CD4-positive, alpha-beta memory T cell (primary cell): ENCODE data around the gene ZNF618. TPM values are rescaled to one million over a fixed set of nuclear protein-coding genes. Genes with fewer than 3 reads are reported as not detected.

Experiments used
- CTCF ChIA-PET: fragments of 350-600 bp; sonication (Branson Sonifier 250); formaldehyde crosslinking; loops from one replicate; lab custom pipeline; 2021; ENCODE audit warnings: inconsistent platforms; ENCODE audit not compliant: partially characterized antibody; lab: Charles Lee
- POLR2A ChIA-PET: fragments of 350-600 bp; sonication (Branson Sonifier 250); formaldehyde crosslinking; loops from one replicate; lab custom pipeline; 2021; ENCODE audit not compliant: partially characterized antibody; lab: Charles Lee
- DNase-seq, 5 donors: peaks; one replicate each; pipeline versions ENCODE4 v3.0.0 to v3.0.0-alpha.2; 2020 to 2022; ENCODE audit warnings: mixed read lengths in 1 of 5
- H3K27ac ChIP-seq: one replicate; pipeline ENCODE4 v1.7.0; 2013; ENCODE audit warnings: low read depth, low read length
- H3K27me3 ChIP-seq: 2 replicates; pipeline ENCODE4 v1.7.0; 2013; ENCODE audit warnings: mild to moderate bottlenecking, low read length, moderate library complexity; ENCODE audit not compliant: insufficient read depth
- H3K36me3 ChIP-seq: 2 replicates; pipeline ENCODE4 v1.7.0; 2013; ENCODE audit warnings: mild to moderate bottlenecking, low read length, moderate library complexity; ENCODE audit not compliant: insufficient read depth
- H3K4me1 ChIP-seq: 2 replicates; pipeline ENCODE4 v1.7.0; 2013; ENCODE audit warnings: mild to moderate bottlenecking, low read length, moderate library complexity; ENCODE audit not compliant: insufficient read depth
- H3K4me3 ChIP-seq, 2 donors: one replicate each; pipeline ENCODE4 v1.7.0; 2013; ENCODE audit warnings: low read length in 2 of 2, mild to moderate bottlenecking in 1 of 2
- H3K9me3 ChIP-seq, 2 donors: one replicate each; pipeline ENCODE4 v1.7.0; 2013; ENCODE audit warnings: low read length in 2 of 2, control low read depth in 1 of 2; ENCODE audit not compliant: control insufficient read depth in 1 of 2
- H3K27ac Mint-ChIP-seq, 7 donors: one replicate each; pipeline ENCODE4 v1.8.0; 2020 to 2021; ENCODE audit warnings: mixed read lengths in 7 of 7, mild to moderate bottlenecking in 6 of 7, inconsistent platforms in 3 of 7, moderate library complexity in 3 of 7
- H3K27me3 Mint-ChIP-seq, 2 donors: one replicate each; pipeline ENCODE4 v1.8.0; 2020 to 2021; ENCODE audit warnings: mixed read lengths in 2 of 2
- H3K36me3 Mint-ChIP-seq, 2 donors: one replicate each; pipeline ENCODE4 v1.8.0; 2020 to 2021; ENCODE audit warnings: mixed read lengths in 2 of 2, inconsistent platforms in 1 of 2, mild to moderate bottlenecking in 1 of 2
- H3K4me1 Mint-ChIP-seq, 4 donors: one replicate each; pipeline ENCODE4 v1.8.0; 2020 to 2021; ENCODE audit warnings: mixed read lengths in 4 of 4, mild to moderate bottlenecking in 1 of 4
- H3K4me3 Mint-ChIP-seq, 8 donors: one replicate each; pipeline ENCODE4 v1.8.0; 2020 to 2021; ENCODE audit warnings: mixed read lengths in 8 of 8, mild to moderate bottlenecking in 7 of 8, moderate library complexity in 6 of 8, inconsistent platforms in 3 of 8
- H3K9me3 Mint-ChIP-seq, 8 donors: one replicate each; pipeline ENCODE4 v1.8.0; 2020 to 2021; ENCODE audit warnings: mixed read lengths in 8 of 8, mild to moderate bottlenecking in 5 of 8, inconsistent platforms in 3 of 8, moderate library complexity in 1 of 8
- intact Hi-C: fragments of 100-400 bp; cut with micrococcal nuclease; formaldehyde crosslinking; loops from one replicate; pipeline ENCODE4 v1.15.1; 2023
- polyA plus RNA-seq, 2 donors: library from polyadenylated mRNA; unstranded; fragments of 300-500 nt; fragmentation: Illumina TruSeq; gene quantifications; one replicate each; pipeline ENCODE4 v1.2.3, GENCODE V29; 2021
- total RNA-seq, 2 experiments: library from RNA; stranded (reverse); gene quantifications; one replicate each; pipeline ENCODE4 v1.2.3, GENCODE V29; 2021

ZNF618 gene
- total and polyA plus RNA-seq, 4 experiments from 2014 or later = 0.79 to 1.7 (median 0.80) TPM; not detected in 1

- no peak overlapping the region for H3K27ac Mint-ChIP-seq
- Histone ChIP-seq H3K27me3 (no peaks in the 10 kb centered on the region), H3K4me3 (no peak overlapping the region), H3K36me3 (no peaks in the 10 kb centered on the region), H3K9me3 (no peaks in the 10 kb centered on the region), H3K27ac (no peak overlapping the region), H3K4me1 (no peaks in the 10 kb centered on the region)
- no peaks in the 10 kb centered on the region for H3K4me1 Mint-ChIP-seq
- H3K36me3 Mint-ChIP-seq = peaks cover 0 to 3% of the 10 kb centered on the region in 2 donors
- no peak overlapping the region for H3K4me3 Mint-ChIP-seq
- ChIA-PET CTCF (no interaction called here), POLR2A (no interaction called here)
- intact Hi-C loops = no loop called here
- peaks cover 0 to 2% (median 0%) of the 10 kb centered on the region in 8 donors for H3K9me3 Mint-ChIP-seq
- peaks cover 0 to 4% of the 10 kb centered on the region in 2 donors for H3K27me3 Mint-ChIP-seq
- no peak for DNase-seq
Observed at GRCh38 chr9:114046875-114047274, 170.8 kb downstream of the ZNF618 start.

- Mint-ChIP-seq H3K9me3 (peaks cover 0 to 2% (median 0%) of the 10 kb centered on the region in 8 donors), H3K4me3 (no peak overlapping the region), H3K27ac (no peak overlapping the region), H3K4me1 (no peaks in the 10 kb centered on the region), H3K27me3 (peaks cover 0 to 4% of the 10 kb centered on the region in 2 donors), H3K36me3 (peaks cover 0 to 3% of the 10 kb centered on the region in 2 donors)
- H3K27me3 ChIP-seq = no peaks in the 10 kb centered on the region
- intact Hi-C loops = no loop called here
- H3K9me3 ChIP-seq = no peaks in the 10 kb centered on the region
- H3K4me3 ChIP-seq = no peak overlapping the region
- no peak for DNase-seq
- no peaks in the 10 kb centered on the region for H3K4me1 ChIP-seq
- no peaks in the 10 kb centered on the region for H3K36me3 ChIP-seq
- POLR2A ChIA-PET = no interaction called here
- CTCF ChIA-PET = no interaction called here
- H3K27ac ChIP-seq = no peak overlapping the region
Observed at GRCh38 chr9:114047717-114048116, 171.6 kb downstream of the ZNF618 start.

- intact Hi-C loops = no loop called here
- no peak for DNase-seq
- Histone ChIP-seq H3K36me3 (no peaks in the 10 kb centered on the region), H3K9me3 (no peaks in the 10 kb centered on the region), H3K27ac (no peak overlapping the region), H3K4me3 (no peak overlapping the region), H3K4me1 (no peaks in the 10 kb centered on the region), H3K27me3 (no peaks in the 10 kb centered on the region)
- ChIA-PET POLR2A (no interaction called here), CTCF (no interaction called here)
- H3K27me3 Mint-ChIP-seq = peaks cover 0 to 4% of the 10 kb centered on the region in 2 donors
- no peak overlapping the region for H3K27ac Mint-ChIP-seq
- H3K4me1 Mint-ChIP-seq = no peaks in the 10 kb centered on the region
- H3K36me3 Mint-ChIP-seq = peaks cover 0 to 3% of the 10 kb centered on the region in 2 donors
- peaks cover 0 to under 1% (median 0%) of the 10 kb centered on the region in 8 donors for H3K9me3 Mint-ChIP-seq
- no peak overlapping the region for H3K4me3 Mint-ChIP-seq
Observed at GRCh38 chr9:114048533-114049415, 172.7 kb downstream of the ZNF618 start.

GRCh38 chr9:114049441-114050225 lies 173.5 kb downstream of the ZNF618 start:
- Histone ChIP-seq H3K27ac (no peak overlapping the region), H3K9me3 (no peaks in the 10 kb centered on the region), H3K36me3 (no peaks in the 10 kb centered on the region), H3K4me1 (no peaks in the 10 kb centered on the region), H3K4me3 (no peak overlapping the region), H3K27me3 (no peaks in the 10 kb centered on the region)
- Mint-ChIP-seq H3K4me3 (no peak overlapping the region), H3K9me3 (no peaks in the 10 kb centered on the region), H3K36me3 (peaks cover 0 to 3% of the 10 kb centered on the region in 2 donors), H3K4me1 (no peaks in the 10 kb centered on the region), H3K27me3 (peaks cover 0 to 4% of the 10 kb centered on the region in 2 donors), H3K27ac (no peak overlapping the region)
- POLR2A ChIA-PET = no interaction called here
- intact Hi-C loops = no loop called here
- CTCF ChIA-PET = no interaction called here
- DNase-seq = no peak

- Histone ChIP-seq H3K4me1 (no peaks in the 10 kb centered on the region), H3K9me3 (no peaks in the 10 kb centered on the region), H3K27me3 (no peaks in the 10 kb centered on the region), H3K36me3 (no peaks in the 10 kb centered on the region), H3K27ac (no peak overlapping the region), H3K4me3 (no peak overlapping the region)
- ChIA-PET POLR2A (no interaction called here), CTCF (interaction anchor here (0.9 to 1.0 kb wide), 2 partner anchors 34 to 58 kb away, joined by 3 read pairs; no protein-coding TSS in a partner anchor)
- no peak for DNase-seq
- Mint-ChIP-seq H3K27me3 (peaks cover 0 to 4% of the 10 kb centered on the region in 2 donors), H3K27ac (no peak overlapping the region), H3K9me3 (no peaks in the 10 kb centered on the region), H3K4me1 (no peaks in the 10 kb centered on the region), H3K4me3 (no peak overlapping the region), H3K36me3 (peaks cover 0 to 3% of the 10 kb centered on the region in 2 donors)
- intact Hi-C loops = no loop called here
Observed at GRCh38 chr9:114050226-114050568, 174.1 kb downstream of the ZNF618 start.

GRCh38 chr9:114050646-114051045 lies 174.5 kb downstream of the ZNF618 start:
- ChIA-PET CTCF (interaction anchor here (0.9 to 1.0 kb wide), 2 partner anchors 34 to 57 kb away, joined by 3 read pairs; no protein-coding TSS in a partner anchor), POLR2A (no interaction called here)
- peaks cover 0 to 3% of the 10 kb centered on the region in 2 donors for H3K36me3 Mint-ChIP-seq
- intact Hi-C loops = no loop called here
- Histone ChIP-seq H3K27me3 (no peaks in the 10 kb centered on the region), H3K9me3 (no peaks in the 10 kb centered on the region), H3K27ac (no peak overlapping the region), H3K4me3 (no peak overlapping the region), H3K4me1 (no peaks in the 10 kb centered on the region), H3K36me3 (no peaks in the 10 kb centered on the region)
- H3K27ac Mint-ChIP-seq = no peak overlapping the region
- no peaks in the 10 kb centered on the region for H3K4me1 Mint-ChIP-seq
- DNase-seq = no peak
- H3K9me3 Mint-ChIP-seq = no peaks in the 10 kb centered on the region
- H3K27me3 Mint-ChIP-seq = peaks cover 0 to 4% of the 10 kb centered on the region in 2 donors
- H3K4me3 Mint-ChIP-seq = no peak overlapping the region

- H3K27ac ChIP-seq = no peak overlapping the region
- H3K27me3 ChIP-seq = no peaks in the 10 kb centered on the region
- Mint-ChIP-seq H3K27me3 (peaks cover 0 to 4% of the 10 kb centered on the region in 2 donors), H3K9me3 (no peaks in the 10 kb centered on the region), H3K36me3 (peaks cover 0 to 3% of the 10 kb centered on the region in 2 donors), H3K4me3 (no peak overlapping the region), H3K27ac (no peak overlapping the region), H3K4me1 (no peaks in the 10 kb centered on the region)
- H3K4me1 ChIP-seq = no peaks in the 10 kb centered on the region
- intact Hi-C loops = no loop called here
- no peaks in the 10 kb centered on the region for H3K36me3 ChIP-seq
- no peak overlapping the region for H3K4me3 ChIP-seq
- no peak for DNase-seq
- ChIA-PET CTCF (interaction anchor here (0.9 to 1.0 kb wide), 2 partner anchors 33 to 57 kb away, joined by 3 read pairs; no protein-coding TSS in a partner anchor), POLR2A (no interaction called here)
- no peaks in the 10 kb centered on the region for H3K9me3 ChIP-seq
Observed at GRCh38 chr9:114051281-114051680, 175.2 kb downstream of the ZNF618 start.
